HG03439 (cell line): ENCODE measurements around the gene PSMD14.

Source experiments
- ATAC-seq: cut with Tn5 transposase; IDR thresholded peaks from one replicate; pipeline ENCODE4 v1.9.1; 2021; ENCODE audit warnings: mild to moderate bottlenecking, moderate library complexity; ENCODE audit not compliant: unreplicated experiment

The PSMD14 gene

DNA sequence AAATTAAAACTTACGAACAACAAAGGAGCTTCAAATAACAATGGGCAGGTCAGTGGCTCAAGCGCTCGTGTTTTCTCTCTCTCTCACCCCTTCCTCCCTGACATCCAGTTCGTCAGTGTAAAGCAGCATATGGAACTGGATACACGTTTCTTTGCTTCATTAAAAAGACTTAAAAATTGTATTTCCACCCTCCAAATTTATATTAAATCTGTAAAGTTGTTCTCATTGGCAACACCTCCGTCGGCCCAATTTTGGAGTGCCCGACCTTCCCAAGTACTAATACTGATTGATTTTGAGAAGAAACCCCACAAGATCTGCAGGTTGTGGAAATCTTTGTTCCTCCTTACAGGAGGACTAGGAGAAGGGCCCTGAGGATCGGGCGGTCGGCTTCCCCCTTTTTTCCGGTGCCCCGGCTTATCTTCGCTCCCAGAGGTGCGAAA is 110.1 kb downstream of the PSMD14 start:
- ATAC-seq, result no peak

DNA sequence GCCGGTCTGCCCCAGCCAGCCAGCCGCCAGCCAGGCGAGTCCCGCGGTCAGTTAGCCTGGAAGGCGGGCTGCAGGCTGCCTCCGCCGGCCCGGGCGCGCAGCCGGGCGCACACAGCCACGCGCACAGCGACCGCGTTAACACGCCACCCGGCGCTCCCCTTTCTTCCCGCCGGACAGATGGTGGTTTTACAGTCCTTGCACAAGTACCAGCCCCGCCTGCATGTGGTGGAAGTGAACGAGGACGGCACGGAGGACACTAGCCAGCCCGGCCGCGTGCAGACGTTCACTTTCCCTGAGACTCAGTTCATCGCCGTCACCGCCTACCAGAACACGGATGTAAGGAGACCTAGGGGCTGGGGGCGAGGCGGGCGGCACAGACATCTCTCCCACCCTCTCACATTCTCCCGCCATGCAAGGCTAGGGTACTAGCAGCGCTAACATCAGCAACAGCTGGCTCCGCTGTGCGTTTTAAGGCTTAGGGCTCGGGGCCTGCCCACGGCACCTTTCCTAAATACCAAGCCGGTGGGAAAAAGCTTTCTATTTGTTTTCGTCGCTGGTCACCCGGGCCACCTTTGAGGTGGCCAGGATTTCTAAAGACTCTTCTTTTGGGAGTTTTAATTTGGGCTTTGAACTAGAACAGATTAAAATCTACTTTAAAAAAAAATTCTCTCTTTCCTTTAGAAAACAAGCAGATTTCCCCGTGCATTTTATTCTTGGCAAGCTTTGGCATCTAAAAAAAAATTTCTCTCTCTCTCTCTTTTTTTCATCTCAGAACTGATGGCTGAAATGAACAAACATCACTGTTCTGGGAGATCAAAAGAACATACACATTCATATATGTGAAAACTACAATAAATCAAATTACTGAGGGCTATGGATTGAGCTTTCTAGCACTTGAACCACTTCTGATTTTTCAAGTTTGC is 110.8 kb downstream of the PSMD14 start:
- ATAC-seq, result no peak

DNA sequence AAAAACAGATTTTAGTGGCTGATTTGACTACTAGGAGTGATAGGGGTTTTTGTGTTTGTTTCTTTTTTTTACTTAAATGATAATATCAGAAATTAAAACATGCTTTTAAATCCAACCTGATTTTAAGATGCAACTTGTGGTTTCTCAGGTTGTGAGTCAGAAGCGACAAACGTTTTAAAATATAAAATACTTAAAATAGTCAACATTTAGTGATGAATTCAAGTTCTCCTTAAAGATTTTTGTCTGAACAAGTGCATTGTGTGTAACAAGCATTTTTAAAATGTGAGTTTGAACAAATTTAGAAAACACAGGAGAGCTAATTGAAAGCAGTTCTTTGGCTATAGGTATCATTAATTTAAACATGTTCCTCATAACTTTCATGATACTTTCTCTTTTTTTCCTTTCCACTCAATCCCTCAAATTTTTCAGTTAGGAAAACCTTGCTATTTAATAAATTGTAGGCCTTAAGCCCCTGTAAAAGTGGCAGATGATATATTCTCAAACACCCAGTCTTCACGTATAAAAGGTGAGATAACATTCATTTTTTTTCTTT is 111.5 kb downstream of the PSMD14 start:
- ATAC-seq, result no peak

DNA sequence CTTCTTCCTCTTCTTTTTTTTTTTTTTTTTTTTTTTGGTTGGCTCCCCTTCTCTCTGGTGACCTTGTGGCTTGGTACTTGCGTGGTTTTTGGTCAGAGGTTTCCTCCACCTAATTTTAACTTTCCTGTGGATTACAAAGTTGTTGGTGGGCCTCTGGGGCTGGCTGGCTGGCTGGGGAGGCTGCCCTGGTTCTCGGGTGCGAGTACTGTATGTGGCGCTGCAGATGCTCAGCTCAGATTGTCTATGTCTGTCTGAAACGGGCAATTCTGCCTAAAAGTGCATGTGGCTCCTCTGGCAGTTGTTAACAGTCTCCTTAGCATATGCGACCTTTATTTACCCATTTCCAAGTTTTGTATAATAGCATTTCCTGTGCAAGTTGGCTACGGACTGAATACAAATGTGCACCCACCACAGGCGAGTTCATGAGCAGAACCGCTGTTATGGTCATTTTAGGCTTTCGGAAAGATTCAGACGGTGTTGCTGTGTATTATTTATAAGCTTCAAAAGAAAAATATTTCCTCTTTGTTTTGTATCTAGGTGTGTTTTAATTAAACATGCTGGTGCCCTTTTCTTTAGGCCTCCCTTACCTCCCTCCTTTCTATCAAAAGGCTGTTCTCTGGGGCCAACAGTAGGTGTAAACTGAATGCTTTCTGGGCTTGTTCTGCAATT is 112.3 kb downstream of the PSMD14 start:
- no peak for ATAC-seq

DNA sequence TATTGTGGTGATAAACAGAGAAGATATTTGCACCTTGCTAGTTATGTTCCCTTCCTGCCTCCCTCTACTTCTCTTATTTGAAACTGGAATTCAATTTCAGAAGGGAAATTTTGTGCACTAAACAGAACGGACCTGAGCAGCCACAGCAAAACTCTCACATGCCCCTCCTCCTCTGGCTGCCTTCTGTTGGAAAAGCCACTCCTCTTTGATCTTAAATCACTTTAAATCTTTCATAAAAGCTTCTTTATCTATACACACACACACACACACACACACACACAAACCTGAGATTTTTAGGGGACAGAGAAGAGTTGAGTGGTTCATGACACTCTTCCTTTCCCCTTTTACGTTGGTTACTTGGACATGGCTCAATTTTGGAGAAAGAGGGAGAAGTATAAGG is 113.5 kb downstream of the PSMD14 start:
- ATAC-seq, result no peak

DNA sequence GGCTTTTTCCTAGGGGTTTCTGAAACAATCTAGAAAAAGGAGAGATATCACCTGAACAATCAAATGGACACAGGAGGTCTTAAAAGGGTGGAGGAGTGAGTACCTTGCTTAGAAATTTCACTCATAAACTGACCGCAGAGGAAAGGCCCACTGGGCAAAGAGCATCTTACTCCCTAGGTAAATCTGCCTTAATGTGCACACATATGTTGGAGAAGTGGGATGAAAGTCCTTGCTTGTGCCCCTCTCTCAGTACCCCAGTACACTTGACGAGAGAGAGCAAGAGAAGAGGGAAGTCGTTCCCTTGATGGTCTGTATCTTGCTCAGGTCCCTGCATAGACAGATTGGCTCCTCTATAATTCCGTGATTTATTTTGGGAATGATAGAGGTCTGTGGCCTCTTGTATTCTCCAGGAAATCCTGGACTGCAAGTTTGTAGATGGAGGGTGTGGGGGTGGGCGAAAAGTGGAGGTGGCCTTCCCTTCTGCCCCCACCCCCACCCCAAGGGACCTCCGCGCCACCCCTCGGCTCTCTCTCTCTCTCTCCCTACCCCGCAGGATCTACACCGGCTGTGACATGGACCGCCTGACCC is 114.7 kb downstream of the PSMD14 start:
- no peak for ATAC-seq

DNA sequence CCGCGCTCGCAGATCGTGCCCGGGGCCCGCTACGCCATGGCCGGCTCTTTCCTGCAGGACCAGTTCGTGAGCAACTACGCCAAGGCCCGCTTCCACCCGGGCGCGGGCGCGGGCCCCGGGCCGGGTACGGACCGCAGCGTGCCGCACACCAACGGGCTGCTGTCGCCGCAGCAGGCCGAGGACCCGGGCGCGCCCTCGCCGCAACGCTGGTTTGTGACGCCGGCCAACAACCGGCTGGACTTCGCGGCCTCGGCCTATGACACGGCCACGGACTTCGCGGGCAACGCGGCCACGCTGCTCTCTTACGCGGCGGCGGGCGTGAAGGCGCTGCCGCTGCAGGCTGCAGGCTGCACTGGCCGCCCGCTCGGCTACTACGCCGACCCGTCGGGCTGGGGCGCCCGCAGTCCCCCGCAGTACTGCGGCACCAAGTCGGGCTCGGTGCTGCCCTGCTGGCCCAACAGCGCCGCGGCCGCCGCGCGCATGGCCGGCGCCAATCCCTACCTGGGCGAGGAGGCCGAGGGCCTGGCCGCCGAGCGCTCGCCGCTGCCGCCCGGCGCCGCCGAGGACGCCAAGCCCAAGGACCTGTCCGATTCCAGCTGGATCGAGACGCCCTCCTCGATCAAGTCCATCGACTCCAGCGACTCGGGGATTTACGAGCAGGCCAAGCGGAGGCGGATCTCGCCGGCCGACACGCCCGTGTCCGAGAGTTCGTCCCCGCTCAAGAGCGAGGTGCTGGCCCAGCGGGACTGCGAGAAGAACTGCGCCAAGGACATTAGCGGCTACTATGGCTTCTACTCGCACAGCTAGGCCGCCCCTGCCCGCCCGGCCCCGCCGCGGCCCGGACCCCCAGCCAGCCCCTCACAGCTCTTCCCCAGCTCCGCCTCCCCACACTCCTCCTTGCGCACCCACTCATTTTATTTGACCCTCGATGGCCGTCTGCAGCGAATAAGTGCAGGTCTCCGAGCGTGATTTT is 115.5 kb downstream of the PSMD14 start:
- ATAC-seq, result no peak

DNA sequence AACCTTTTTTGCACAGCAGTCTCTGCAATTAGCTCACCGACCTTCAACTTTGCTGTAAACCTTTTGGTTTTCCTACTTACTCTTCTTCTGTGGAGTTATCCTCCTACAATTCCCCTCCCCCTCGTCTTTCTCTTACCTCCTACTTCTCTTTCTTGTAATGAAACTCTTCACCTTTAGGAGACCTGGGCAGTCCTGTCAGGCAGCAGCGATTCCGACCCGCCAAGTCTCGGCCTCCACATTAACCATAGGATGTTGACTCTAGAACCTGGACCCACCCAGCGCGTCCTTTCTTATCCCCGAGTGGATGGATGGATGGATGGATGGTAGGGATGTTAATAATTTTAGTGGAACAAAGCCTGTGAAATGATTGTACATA is 116.2 kb downstream of the PSMD14 start:
- no peak for ATAC-seq

DNA sequence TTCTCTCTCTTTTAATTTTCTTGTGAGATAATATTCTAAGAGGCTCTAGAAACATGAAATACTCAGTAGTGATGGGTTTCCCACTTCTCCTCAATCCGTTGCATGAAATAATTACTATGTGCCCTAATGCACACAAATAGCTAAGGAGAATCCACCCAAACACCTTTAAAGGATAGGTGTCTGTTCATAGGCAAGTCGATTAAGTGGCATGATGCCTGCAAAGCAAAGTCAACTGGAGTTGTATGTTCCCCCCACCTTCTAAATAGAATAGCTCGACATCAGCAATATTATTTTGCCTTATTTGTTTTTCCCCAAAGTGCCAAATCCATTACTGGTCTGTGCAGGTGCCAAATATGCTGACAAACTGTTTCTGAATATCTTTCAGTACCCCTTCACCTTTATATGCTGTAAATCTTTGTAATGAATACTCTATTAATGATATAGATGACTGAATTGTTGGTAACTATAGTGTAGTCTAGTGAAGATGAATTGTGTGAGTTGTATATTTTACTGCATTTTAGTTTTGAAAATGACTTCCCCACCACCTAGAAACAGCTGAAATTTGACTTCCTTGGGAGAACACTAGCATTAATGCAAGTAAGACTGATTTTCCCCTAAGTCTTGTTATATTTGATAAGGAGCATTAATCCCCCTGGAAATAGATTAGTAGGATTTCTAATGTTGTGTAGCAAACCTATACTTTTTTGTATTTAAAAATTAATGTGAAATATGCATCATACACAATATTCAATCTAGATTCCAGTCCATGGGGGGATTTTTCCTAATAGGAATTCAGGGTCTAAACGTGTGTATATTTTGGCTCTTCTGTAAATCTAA is 116.9 kb downstream of the PSMD14 start:
- no peak for ATAC-seq

DNA sequence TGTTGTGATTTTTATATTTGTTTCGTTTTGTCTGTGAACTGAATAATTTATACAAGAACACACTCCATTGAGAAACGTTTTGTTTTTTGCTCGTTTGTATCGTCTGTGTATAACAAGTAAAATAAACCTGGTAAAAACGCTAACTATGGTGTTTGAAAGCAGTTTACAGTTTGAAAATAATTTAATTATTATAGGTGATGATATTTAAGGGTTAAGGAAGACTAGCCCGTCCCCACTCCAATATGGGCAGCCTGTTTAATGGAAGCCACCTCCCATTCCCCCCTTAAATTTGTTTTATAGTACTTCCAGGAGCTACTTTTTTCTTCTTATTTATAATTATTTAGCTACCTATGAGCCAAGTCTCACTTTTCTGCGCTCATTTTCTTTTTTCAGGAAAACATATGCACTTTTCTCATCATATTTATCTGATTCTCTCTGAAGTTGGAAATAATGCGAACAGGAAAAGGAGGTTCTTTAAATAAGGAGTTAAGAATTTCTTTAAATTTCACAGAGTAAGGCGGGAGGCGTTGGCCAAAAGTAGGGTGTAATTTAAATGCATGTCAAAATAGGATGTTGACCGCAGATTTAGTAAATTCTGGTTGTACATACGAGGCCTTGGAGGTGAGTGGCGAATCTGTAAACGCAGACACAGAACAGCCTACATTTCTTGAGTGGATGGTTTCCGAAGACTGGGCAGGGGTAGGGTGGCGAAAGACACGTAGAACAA is 117.7 kb downstream of the PSMD14 start:
- ATAC-seq, result no peak

DNA sequence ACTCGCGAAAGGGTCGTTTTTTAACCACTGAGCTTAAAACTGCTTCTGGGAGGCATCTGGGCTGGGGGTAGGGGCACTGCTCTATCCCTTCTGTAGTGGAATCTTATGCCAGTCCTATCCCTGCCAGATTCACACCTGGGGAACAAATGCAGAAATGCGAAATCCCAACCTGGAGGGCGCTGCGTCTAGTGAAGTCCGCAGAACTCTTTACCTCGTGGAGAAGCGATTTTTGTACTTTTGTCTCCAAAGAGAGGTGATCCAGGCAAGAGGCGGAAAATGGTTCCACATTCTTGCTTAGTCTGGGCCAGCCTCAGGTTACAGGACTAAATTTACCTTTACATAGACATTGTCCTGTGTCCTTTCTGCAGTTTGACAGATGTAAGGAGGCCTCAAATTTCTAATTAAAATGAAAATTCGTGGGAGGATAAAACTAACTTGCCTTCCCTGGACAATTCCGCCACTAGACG is 118.3 kb downstream of the PSMD14 start:
- ATAC-seq, result no peak

DNA sequence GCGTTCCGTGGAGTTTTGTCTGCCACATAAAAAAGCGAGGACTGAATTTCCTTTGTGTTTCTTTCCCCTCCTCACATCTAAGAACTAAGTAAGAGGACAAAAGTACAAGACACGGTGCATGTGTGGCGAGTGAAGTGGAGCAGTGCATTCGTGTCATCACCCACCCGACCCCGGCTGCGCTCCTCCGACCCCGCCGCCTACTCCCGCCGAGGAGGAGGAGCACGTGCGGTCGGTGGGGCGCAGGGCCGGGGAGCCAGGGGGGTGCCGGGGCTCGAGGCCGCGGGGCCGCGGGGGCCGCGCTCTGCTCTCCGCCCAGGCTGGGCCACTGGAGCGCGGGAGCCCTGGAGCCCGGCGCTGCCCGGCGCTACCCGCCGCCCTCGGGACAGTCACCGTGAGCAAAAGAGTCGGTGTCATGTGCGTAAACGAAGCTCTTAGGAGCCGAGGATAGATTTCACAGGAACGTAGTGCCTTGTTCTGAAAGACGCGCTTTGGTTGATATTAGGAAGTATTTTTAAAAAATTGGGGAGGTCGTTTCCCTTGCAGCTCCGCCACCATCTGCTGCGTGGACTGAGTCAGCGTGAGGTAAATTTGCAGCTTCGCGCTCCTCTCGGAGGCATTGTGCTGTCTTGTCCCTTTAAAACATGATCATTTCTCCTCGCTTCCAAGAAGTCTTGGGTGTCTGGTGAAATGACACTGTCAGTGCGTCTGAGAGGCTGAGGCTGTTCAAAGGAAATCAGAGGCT is 118.9 kb downstream of the PSMD14 start:
- ATAC-seq, result no peak

DNA sequence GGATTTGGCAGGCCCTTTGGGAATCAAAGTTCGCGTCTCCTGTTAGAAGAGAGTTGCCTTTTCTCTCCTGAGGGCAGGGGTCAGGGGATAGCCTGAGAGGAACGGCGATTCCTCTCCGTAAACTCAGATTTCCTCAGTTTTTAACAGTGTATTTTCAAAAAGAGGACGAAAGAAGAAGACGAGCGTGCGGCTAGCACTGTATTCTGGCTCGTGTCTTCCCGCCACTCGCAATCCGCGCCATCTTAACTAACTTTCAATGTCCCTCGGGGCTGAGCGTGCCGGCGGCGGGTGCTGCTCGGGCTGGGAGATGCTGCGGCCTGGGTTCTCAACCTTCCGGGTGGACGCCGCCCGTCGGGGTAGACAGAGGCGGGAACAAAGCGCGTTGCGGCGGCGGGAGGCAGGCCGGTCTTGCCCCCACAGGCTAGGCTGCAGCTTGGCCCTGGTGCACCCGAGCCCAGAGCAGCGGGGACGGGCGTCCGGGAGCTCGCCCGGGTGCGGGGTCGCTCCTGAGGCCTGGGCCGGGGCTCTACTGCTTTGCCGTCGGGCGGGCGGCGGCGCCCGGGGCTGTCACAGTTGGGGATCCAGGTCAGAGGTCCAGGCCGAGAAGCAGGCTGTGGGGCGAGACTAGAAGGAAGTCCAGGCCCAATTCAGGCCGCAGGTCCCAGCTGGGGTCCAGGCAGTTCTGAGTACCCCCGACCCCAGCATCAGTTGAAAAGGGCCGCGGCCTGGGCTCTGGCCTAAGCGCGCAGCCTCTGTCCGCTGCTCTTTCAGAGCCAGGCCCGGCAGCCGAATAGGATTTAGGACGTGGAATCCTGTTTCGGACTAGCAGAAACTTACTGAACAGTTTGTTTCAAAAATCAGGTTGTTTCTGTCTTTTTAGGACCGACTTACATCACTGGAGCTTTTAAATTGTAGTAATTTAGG is 119.7 kb downstream of the PSMD14 start:
- ATAC-seq, result no peak

DNA sequence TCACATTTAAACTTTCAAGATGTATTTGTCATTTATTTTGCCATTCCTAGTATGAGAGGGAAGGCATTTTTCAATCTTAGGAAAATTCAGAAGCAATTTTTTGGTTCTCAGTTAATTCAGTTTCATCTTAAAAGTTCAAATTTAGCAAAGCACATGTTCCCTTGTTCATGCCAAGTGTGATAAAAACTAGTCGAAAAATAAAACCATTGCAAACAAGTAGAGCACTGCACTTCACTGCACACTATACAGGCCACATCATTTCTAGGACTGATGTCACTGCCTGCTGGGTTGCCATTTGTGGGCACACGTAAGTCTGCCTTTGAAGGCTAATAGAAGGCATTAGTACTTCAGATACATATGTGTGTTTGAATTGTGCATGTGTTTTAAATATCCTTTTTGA is 122.2 kb downstream of the PSMD14 start:
- ATAC-seq, result no peak

DNA sequence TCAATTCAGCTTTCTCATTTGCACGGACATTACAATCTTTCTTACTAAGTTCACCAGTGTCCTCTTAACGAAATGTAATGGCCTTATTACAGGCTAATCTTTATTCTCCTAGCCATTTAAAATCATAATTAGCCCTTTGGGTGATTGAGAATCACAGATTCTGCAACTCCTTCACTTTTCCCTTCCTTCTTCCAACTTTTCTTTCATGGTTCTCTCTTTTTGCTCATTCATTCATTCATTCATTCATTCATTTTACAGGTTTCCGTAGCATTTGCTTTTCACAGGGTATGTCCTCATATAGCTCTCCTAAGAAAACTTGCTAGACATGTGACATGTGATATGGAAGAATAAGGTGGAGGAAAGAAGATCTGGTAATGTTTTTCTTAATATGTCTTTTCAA is 123.9 kb downstream of the PSMD14 start:
- ATAC-seq, result no peak

DNA sequence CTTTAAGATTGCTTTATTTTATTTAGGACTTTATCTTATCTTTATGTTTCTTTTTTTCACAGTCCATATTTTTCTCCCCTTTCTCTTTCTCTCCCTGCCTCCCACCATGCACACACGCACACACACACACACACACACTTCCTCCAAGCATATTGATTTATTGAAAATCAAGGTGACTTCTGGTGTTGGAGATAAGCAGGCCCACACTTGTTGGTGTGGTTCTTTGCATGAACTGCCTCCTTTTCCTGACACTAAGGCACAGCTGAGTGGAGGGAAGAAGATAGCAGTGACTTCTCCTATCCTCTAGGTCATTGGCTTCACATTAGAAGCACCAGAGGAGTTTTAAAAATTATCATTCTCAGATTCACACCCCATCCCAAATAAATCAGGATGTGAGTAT is 125.9 kb downstream of the PSMD14 start:
- no peak for ATAC-seq

DNA sequence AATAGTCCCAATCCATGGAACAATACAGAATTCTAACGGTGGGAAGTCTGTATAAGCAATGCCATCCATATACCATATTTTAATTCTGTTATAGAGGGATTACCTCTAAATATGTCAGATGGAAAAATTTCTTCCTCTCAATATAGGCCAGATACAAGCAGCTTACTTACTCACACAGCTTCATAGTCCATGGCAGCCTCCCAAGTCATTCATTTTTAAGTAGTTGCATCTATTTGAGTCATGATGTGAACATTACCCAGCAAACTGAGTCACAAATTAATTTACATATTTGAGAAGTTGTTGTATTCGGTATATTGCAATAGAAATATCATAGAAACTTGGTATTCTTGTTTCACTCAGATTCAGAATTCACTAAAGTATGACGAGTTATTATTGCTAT is 128.2 kb downstream of the PSMD14 start:
- no peak for ATAC-seq
